WTC11 (cell line): ENCODE results near the gene SYMPK. TPM values are rescaled to one million over a fixed set of nuclear protein-coding genes. Genes with fewer than 3 reads are reported as not detected.

Experiments used
- FOXK1 ChIP-seq: sonication (generic); formaldehyde crosslinking; IDR thresholded peaks from 2 replicates; pipeline ENCODE4 v1.8.0; 2022; ENCODE audit warnings: mild to moderate bottlenecking, moderate library complexity, missing genetic modification reagents
- FOXP1 ChIP-seq: sonication (generic); formaldehyde crosslinking; IDR thresholded peaks from 2 replicates; pipeline ENCODE4 v1.8.0; 2022; ENCODE audit warnings: missing genetic modification reagents, mild to moderate bottlenecking, moderate library complexity, borderline replicate concordance
- IRF2 ChIP-seq: sonication (generic); formaldehyde crosslinking; IDR thresholded peaks from 2 replicates; pipeline ENCODE4 v1.8.0; 2022; ENCODE audit warnings: low read depth, missing genetic modification reagents, borderline replicate concordance
- NR1H2 ChIP-seq: sonication (generic); formaldehyde crosslinking; IDR thresholded peaks from 2 replicates; pipeline ENCODE4 v1.9.0; 2021; ENCODE audit warnings: mild to moderate bottlenecking, moderate library complexity, missing genetic modification reagents
- OVOL2 ChIP-seq: fragments of 250-450 bp; sonication (Bioruptor Pico); IDR thresholded peaks from 2 replicates; pipeline ENCODE4 v1.9.0; 2021; ENCODE audit warnings: mild to moderate bottlenecking, borderline replicate concordance
- SMAD4 ChIP-seq: sonication (generic); formaldehyde crosslinking; IDR thresholded peaks from 2 replicates; pipeline ENCODE4 v1.8.0; 2022; ENCODE audit warnings: mild to moderate bottlenecking, missing genetic modification reagents
- TEAD1 ChIP-seq: sonication (generic); formaldehyde crosslinking; IDR thresholded peaks from 2 replicates; pipeline ENCODE4 v1.8.0; 2022; ENCODE audit warnings: mild to moderate bottlenecking, missing genetic modification reagents
- TEAD4 ChIP-seq: sonication (generic); formaldehyde crosslinking; IDR thresholded peaks from 2 replicates; pipeline ENCODE4 v1.8.0; 2022; ENCODE audit warnings: mild to moderate bottlenecking, missing genetic modification reagents
- TP53 ChIP-seq: sonication (generic); formaldehyde crosslinking; IDR thresholded peaks from 2 replicates; pipeline ENCODE4 v1.8.1; 2023; ENCODE audit warnings: mild to moderate bottlenecking, missing genetic modification reagents
- ZBTB21 ChIP-seq: sonication (generic); formaldehyde crosslinking; IDR thresholded peaks from 2 replicates; pipeline ENCODE4 v1.8.1; 2023; ENCODE audit warnings: mild to moderate bottlenecking, missing genetic modification reagents, borderline replicate concordance
- ZNF317 ChIP-seq: sonication (generic); formaldehyde crosslinking; IDR thresholded peaks from 2 replicates; pipeline ENCODE4 v1.8.1; 2023; ENCODE audit warnings: low read depth, mild to moderate bottlenecking, moderate library complexity, missing genetic modification reagents, borderline replicate concordance
- ZNF416 ChIP-seq: fragments of 250-450 bp; sonication (Bioruptor Pico); IDR thresholded peaks from 2 replicates; pipeline ENCODE4 v1.9.0; 2021; ENCODE audit warnings: mild to moderate bottlenecking, inconsistent platforms
- ZNF423 ChIP-seq: fragments of 250-450 bp; sonication (Bioruptor Pico); IDR thresholded peaks from 2 replicates; pipeline ENCODE4 v2.1.2; 2022; ENCODE audit warnings: mild to moderate bottlenecking, moderate library complexity
- total RNA-seq: library from RNA; stranded (reverse); gene quantifications from 3 replicates; pipeline ENCODE4 v1.2.3, GENCODE V29; 2021
- TF ChIP-seq, protein P1 (sequence below): sonication (generic); formaldehyde crosslinking; IDR thresholded peaks from 2 replicates; pipeline ENCODE4 v1.8.1; 2023; ENCODE audit warnings: mild to moderate bottlenecking, missing genetic modification reagents, borderline replicate concordance
- TF ChIP-seq, protein P2 (sequence below): sonication (generic); formaldehyde crosslinking; IDR thresholded peaks from 2 replicates; pipeline ENCODE4 v1.8.1; 2023; ENCODE audit warnings: mild to moderate bottlenecking, missing genetic modification reagents, moderate library complexity
- TF ChIP-seq, protein P3 (sequence below): sonication (generic); formaldehyde crosslinking; IDR thresholded peaks from 2 replicates; pipeline ENCODE4 v1.8.0; 2023; ENCODE audit warnings: missing genetic modification reagents, mild to moderate bottlenecking, borderline replicate concordance
- TF ChIP-seq, protein P4 (sequence below): sonication (generic); formaldehyde crosslinking; IDR thresholded peaks from 2 replicates; pipeline ENCODE4 v1.8.0; 2022; ENCODE audit warnings: mild to moderate bottlenecking, missing genetic modification reagents
- TF ChIP-seq, protein P5 (sequence below): sonication (generic); formaldehyde crosslinking; IDR thresholded peaks from 2 replicates; pipeline ENCODE4 v1.8.0; 2022; ENCODE audit warnings: missing genetic modification reagents
- TF ChIP-seq, protein P6 (sequence below): sonication (generic); formaldehyde crosslinking; IDR thresholded peaks from 2 replicates; pipeline ENCODE4 v1.8.0; 2022; ENCODE audit warnings: mild to moderate bottlenecking, missing genetic modification reagents
- TF ChIP-seq, protein P7 (sequence below): sonication (generic); formaldehyde crosslinking; IDR thresholded peaks from 2 replicates; pipeline ENCODE4 v1.8.1; 2023; ENCODE audit warnings: mild to moderate bottlenecking, missing genetic modification reagents

Gene SYMPK
- total RNA-seq, 1 experiment from 2014 or later, result 106 TPM

DNA sequence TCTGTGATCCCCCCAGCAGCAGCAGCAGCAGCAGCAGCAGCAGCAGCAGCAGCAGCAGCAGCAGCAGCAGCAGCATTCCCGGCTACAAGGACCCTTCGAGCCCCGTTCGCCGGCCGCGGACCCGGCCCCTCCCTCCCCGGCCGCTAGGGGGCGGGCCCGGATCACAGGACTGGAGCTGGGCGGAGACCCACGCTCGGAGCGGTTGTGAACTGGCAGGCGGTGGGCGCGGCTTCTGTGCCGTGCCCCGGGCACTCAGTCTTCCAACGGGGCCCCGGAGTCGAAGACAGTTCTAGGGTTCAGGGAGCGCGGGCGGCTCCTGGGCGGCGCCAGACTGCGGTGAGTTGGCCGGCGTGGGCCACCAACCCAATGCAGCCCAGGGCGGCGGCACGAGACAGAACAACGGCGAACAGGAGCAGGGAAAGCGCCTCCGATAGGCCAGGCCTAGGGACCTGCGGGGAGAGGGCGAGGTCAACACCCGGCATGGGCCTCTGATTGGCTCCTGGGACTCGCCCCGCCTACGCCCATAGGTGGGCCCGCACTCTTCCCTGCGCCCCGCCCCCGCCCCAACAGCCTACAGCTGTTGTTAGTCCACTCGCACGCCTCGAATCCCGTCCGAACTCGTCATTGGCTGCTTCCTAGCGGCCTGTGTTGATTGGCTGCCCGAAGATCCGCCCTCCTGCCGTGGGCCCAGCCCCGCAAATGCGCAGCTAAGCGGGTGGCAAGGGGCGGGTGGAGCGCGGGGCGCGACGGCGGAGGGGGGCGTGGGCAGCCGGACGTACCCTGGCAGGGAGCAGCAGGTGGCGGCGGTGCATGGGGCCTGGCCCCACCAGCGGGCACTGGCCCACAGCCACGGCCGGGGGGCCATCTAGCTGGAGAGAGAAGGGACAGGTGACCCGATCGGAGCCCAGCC lies 92.5 kb downstream of the SYMPK start (continued):
- TF ChIP-seq IRF2 (no peak), FOXK1 (CRISPR knock-in tag) (peak; percentile 90), ZNF423 (no peak), TEAD4 (CRISPR knock-in tag) (peak; percentile 64; the same call in 1 of the 2 replicates), ZNF317 (CRISPR knock-in tag) (peak; percentile 34; the same call in 1 of the 2 replicates), SMAD4 (CRISPR knock-in tag) (0 out of 2 replicates have a peak, but pooled peaks have one; percentile 1), FOXP1 (CRISPR knock-in tag) (no peak; the same call in 1 of the 2 replicates), NR1H2 (CRISPR knock-in tag) (no peak), ZNF416 (CRISPR knock-in tag) (no peak), TEAD1 (CRISPR knock-in tag) (no peak; the same call in 1 of the 2 replicates), TP53 (CRISPR knock-in tag) (no peak), OVOL2 (CRISPR knock-in tag) (no peak), ZBTB21 (CRISPR knock-in tag) (peak; percentile 65; the same call in 1 of the 2 replicates)
- TF ChIP-seq, protein P1, sequence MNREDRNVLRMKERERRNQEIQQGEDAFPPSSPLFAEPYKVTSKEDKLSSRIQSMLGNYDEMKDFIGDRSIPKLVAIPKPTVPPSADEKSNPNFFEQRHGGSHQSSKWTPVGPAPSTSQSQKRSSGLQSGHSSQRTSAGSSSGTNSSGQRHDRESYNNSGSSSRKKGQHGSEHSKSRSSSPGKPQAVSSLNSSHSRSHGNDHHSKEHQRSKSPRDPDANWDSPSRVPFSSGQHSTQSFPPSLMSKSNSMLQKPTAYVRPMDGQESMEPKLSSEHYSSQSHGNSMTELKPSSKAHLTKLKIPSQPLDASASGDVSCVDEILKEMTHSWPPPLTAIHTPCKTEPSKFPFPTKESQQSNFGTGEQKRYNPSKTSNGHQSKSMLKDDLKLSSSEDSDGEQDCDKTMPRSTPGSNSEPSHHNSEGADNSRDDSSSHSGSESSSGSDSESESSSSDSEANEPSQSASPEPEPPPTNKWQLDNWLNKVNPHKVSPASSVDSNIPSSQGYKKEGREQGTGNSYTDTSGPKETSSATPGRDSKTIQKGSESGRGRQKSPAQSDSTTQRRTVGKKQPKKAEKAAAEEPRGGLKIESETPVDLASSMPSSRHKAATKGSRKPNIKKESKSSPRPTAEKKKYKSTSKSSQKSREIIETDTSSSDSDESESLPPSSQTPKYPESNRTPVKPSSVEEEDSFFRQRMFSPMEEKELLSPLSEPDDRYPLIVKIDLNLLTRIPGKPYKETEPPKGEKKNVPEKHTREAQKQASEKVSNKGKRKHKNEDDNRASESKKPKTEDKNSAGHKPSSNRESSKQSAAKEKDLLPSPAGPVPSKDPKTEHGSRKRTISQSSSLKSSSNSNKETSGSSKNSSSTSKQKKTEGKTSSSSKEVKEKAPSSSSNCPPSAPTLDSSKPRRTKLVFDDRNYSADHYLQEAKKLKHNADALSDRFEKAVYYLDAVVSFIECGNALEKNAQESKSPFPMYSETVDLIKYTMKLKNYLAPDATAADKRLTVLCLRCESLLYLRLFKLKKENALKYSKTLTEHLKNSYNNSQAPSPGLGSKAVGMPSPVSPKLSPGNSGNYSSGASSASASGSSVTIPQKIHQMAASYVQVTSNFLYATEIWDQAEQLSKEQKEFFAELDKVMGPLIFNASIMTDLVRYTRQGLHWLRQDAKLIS (CRISPR knock-in tag), result no peak
- TF ChIP-seq, protein P2, sequence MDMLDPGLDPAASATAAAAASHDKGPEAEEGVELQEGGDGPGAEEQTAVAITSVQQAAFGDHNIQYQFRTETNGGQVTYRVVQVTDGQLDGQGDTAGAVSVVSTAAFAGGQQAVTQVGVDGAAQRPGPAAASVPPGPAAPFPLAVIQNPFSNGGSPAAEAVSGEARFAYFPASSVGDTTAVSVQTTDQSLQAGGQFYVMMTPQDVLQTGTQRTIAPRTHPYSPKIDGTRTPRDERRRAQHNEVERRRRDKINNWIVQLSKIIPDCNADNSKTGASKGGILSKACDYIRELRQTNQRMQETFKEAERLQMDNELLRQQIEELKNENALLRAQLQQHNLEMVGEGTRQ (CRISPR knock-in tag), result 0 out of 2 replicates have a peak, but pooled peaks have one; percentile 35
- TF ChIP-seq, protein P3, sequence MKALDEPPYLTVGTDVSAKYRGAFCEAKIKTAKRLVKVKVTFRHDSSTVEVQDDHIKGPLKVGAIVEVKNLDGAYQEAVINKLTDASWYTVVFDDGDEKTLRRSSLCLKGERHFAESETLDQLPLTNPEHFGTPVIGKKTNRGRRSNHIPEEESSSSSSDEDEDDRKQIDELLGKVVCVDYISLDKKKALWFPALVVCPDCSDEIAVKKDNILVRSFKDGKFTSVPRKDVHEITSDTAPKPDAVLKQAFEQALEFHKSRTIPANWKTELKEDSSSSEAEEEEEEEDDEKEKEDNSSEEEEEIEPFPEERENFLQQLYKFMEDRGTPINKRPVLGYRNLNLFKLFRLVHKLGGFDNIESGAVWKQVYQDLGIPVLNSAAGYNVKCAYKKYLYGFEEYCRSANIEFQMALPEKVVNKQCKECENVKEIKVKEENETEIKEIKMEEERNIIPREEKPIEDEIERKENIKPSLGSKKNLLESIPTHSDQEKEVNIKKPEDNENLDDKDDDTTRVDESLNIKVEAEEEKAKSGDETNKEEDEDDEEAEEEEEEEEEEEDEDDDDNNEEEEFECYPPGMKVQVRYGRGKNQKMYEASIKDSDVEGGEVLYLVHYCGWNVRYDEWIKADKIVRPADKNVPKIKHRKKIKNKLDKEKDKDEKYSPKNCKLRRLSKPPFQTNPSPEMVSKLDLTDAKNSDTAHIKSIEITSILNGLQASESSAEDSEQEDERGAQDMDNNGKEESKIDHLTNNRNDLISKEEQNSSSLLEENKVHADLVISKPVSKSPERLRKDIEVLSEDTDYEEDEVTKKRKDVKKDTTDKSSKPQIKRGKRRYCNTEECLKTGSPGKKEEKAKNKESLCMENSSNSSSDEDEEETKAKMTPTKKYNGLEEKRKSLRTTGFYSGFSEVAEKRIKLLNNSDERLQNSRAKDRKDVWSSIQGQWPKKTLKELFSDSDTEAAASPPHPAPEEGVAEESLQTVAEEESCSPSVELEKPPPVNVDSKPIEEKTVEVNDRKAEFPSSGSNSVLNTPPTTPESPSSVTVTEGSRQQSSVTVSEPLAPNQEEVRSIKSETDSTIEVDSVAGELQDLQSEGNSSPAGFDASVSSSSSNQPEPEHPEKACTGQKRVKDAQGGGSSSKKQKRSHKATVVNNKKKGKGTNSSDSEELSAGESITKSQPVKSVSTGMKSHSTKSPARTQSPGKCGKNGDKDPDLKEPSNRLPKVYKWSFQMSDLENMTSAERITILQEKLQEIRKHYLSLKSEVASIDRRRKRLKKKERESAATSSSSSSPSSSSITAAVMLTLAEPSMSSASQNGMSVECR (CRISPR knock-in tag), result peak; percentile 21; the same call in 1 of the 2 replicates
- TF ChIP-seq, protein P4, sequence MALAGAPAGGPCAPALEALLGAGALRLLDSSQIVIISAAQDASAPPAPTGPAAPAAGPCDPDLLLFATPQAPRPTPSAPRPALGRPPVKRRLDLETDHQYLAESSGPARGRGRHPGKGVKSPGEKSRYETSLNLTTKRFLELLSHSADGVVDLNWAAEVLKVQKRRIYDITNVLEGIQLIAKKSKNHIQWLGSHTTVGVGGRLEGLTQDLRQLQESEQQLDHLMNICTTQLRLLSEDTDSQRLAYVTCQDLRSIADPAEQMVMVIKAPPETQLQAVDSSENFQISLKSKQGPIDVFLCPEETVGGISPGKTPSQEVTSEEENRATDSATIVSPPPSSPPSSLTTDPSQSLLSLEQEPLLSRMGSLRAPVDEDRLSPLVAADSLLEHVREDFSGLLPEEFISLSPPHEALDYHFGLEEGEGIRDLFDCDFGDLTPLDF (CRISPR knock-in tag), result no peak; the same call in 1 of the 2 replicates
- TF ChIP-seq, protein P5, sequence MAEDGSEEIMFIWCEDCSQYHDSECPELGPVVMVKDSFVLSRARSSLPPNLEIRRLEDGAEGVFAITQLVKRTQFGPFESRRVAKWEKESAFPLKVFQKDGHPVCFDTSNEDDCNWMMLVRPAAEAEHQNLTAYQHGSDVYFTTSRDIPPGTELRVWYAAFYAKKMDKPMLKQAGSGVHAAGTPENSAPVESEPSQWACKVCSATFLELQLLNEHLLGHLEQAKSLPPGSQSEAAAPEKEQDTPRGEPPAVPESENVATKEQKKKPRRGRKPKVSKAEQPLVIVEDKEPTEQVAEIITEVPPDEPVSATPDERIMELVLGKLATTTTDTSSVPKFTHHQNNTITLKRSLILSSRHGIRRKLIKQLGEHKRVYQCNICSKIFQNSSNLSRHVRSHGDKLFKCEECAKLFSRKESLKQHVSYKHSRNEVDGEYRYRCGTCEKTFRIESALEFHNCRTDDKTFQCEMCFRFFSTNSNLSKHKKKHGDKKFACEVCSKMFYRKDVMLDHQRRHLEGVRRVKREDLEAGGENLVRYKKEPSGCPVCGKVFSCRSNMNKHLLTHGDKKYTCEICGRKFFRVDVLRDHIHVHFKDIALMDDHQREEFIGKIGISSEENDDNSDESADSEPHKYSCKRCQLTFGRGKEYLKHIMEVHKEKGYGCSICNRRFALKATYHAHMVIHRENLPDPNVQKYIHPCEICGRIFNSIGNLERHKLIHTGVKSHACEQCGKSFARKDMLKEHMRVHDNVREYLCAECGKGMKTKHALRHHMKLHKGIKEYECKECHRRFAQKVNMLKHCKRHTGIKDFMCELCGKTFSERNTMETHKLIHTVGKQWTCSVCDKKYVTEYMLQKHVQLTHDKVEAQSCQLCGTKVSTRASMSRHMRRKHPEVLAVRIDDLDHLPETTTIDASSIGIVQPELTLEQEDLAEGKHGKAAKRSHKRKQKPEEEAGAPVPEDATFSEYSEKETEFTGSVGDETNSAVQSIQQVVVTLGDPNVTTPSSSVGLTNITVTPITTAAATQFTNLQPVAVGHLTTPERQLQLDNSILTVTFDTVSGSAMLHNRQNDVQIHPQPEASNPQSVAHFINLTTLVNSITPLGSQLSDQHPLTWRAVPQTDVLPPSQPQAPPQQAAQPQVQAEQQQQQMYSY (CRISPR knock-in tag), result no peak
- TF ChIP-seq, protein P6, sequence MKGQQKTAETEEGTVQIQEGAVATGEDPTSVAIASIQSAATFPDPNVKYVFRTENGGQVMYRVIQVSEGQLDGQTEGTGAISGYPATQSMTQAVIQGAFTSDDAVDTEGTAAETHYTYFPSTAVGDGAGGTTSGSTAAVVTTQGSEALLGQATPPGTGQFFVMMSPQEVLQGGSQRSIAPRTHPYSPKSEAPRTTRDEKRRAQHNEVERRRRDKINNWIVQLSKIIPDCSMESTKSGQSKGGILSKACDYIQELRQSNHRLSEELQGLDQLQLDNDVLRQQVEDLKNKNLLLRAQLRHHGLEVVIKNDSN (CRISPR knock-in tag), result peak; percentile 53; the same call in 1 of the 2 replicates
- TF ChIP-seq, protein P7, sequence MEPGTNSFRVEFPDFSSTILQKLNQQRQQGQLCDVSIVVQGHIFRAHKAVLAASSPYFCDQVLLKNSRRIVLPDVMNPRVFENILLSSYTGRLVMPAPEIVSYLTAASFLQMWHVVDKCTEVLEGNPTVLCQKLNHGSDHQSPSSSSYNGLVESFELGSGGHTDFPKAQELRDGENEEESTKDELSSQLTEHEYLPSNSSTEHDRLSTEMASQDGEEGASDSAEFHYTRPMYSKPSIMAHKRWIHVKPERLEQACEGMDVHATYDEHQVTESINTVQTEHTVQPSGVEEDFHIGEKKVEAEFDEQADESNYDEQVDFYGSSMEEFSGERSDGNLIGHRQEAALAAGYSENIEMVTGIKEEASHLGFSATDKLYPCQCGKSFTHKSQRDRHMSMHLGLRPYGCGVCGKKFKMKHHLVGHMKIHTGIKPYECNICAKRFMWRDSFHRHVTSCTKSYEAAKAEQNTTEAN (CRISPR knock-in tag), result peak; percentile 79
